ENCODE measurements around the gene NPHP1. TPM values are rescaled to one million over a fixed set of nuclear protein-coding genes. Genes with fewer than 3 reads are reported as not detected.
A peak's percentile ranks its signal among the peaks of the same experiment; 100 is the strongest.
"Not testable (repeated sequence)": the region's sequence is repeated elsewhere in the genome, so short reads cannot be mapped to it uniquely, and the experiment has no call there.

NPHP1 gene
- total RNA-seq (2014; rRNA removed; shearing (Covaris generic)) (2.0 and 3.1 TPM in 2 replicates), polyA plus RNA-seq (2016; fragmentation: Nextera tagmentation; extraction: Ambion mirVana) (9.4 and 10.9 TPM in 2 replicates)

GRCh38 chr2:110204408-110205385 is at the start of gene NPHP1:
Gene NPHP1, minus strand, starts transcription at chr2:110205013. Its CDS starts 45 bp downstream, at chr2:110204968.
- peak within 1 kb of the TSS; percentile 100 for H3K4me2 ChIP-seq (ENCODE audit: unreplicated experiment)
- H3K36me3 ChIP-seq (ENCODE audit: low read depth) = no peaks in the 10 kb centered on the region
- no peaks in the 10 kb centered on the region for H3K79me2 ChIP-seq (ENCODE audit: insufficient read depth)
- in situ Hi-C loops (cut with MboI) = no loop called here
- no peaks in the 10 kb centered on the region for H3K9me2 ChIP-seq (ENCODE audit: insufficient read depth)
- H4K20me1 ChIP-seq (ENCODE audit: insufficient read depth) = no peaks in the 10 kb centered on the region
- peak within 1 kb of the TSS; percentile 97 for H2AFZ ChIP-seq
- peak; percentile 94 for DNase-seq
- WGBS, 2 experiments (ENCODE audit: low coverage in 1 of 2, low lambda C conversion rate in 2 of 2, missing lambda C conversion rate in 2 of 2) = 2 to 3% methylated on average over 34 to 40 of the region's 43 CpGs
- TF ChIP-seq EZH2phosphoT487 (IDR thresholded peaks at IDR 0.05; ENCODE audit: insufficient read depth, low read depth) (no peak), EZH2 (IDR thresholded peaks at IDR 0.05; ENCODE audit: insufficient read depth, poor library complexity, severe bottlenecking) (no peak)
- no peaks in the 10 kb centered on the region for H3K9me3 ChIP-seq (ENCODE audit: low read depth)
- peak within 1 kb of the TSS; percentile 87 for H3K9ac ChIP-seq
- peaks cover 5% of the 10 kb centered on the region; the same call in 1 of the 2 replicates for H3K4me1 ChIP-seq (ENCODE audit: insufficient read depth)
- peaks cover 13% of the 10 kb centered on the region for H3F3A ChIP-seq (ENCODE audit: insufficient read depth)
- no peaks in the 10 kb centered on the region for H3K27me3 ChIP-seq (replicated peaks; ENCODE audit: insufficient read depth)
- peak within 1 kb of the TSS; percentile 51 for H3K27ac ChIP-seq
- peak within 1 kb of the TSS; percentile 80 for H3K4me3 ChIP-seq

GRCh38 chr2:110248081-110248795 is 43.4 kb upstream of the NPHP1 start:
- H3K27ac ChIP-seq; H3K4me2 ChIP-seq (ENCODE audit: unreplicated experiment); H3K4me3 ChIP-seq; H3K9ac ChIP-seq; H3K36me3 ChIP-seq (ENCODE audit: low read depth); H3K79me2 ChIP-seq (ENCODE audit: insufficient read depth); H4K20me1 ChIP-seq (ENCODE audit: insufficient read depth); H3K4me1 ChIP-seq (ENCODE audit: insufficient read depth); H3K27me3 ChIP-seq (replicated peaks; ENCODE audit: insufficient read depth); H3K9me3 ChIP-seq (ENCODE audit: low read depth); H3K9me2 ChIP-seq (ENCODE audit: insufficient read depth); H2AFZ ChIP-seq; H3F3A ChIP-seq (ENCODE audit: insufficient read depth); in situ Hi-C loops (cut with MboI): not testable (repeated sequence)
- 85 to 87% methylated on average over 4 to 6 of the region's 7 CpGs for WGBS, 2 experiments (ENCODE audit: low coverage in 1 of 2, low lambda C conversion rate in 2 of 2, missing lambda C conversion rate in 2 of 2)
- peak; percentile 2 for DNase-seq

- H3K4me3 ChIP-seq; H2AFZ ChIP-seq; H3K9me2 ChIP-seq (ENCODE audit: insufficient read depth); H3K9me3 ChIP-seq (ENCODE audit: low read depth); H3K4me1 ChIP-seq (ENCODE audit: insufficient read depth); H3K79me2 ChIP-seq (ENCODE audit: insufficient read depth); in situ Hi-C loops (cut with MboI); H3F3A ChIP-seq (ENCODE audit: insufficient read depth); H3K4me2 ChIP-seq (ENCODE audit: unreplicated experiment); H3K27me3 ChIP-seq (replicated peaks; ENCODE audit: insufficient read depth); H3K36me3 ChIP-seq (ENCODE audit: low read depth); DNase-seq; H4K20me1 ChIP-seq (ENCODE audit: insufficient read depth); H3K27ac ChIP-seq; H3K9ac ChIP-seq: not testable (repeated sequence)
- no CpG with 5 or more reads among the region's 89 CpGs for WGBS, 2 experiments (ENCODE audit: low coverage in 1 of 2, low lambda C conversion rate in 2 of 2, missing lambda C conversion rate in 2 of 2)
Observed at GRCh38 chr2:110245488-110246435, 40.9 kb upstream of the NPHP1 start.

- H3K4me1 ChIP-seq (ENCODE audit: insufficient read depth); DNase-seq; H2AFZ ChIP-seq; H4K20me1 ChIP-seq (ENCODE audit: insufficient read depth); H3K9me2 ChIP-seq (ENCODE audit: insufficient read depth); H3K4me3 ChIP-seq; H3K9ac ChIP-seq; H3K9me3 ChIP-seq (ENCODE audit: low read depth); H3K27me3 ChIP-seq (replicated peaks; ENCODE audit: insufficient read depth); H3F3A ChIP-seq (ENCODE audit: insufficient read depth); H3K79me2 ChIP-seq (ENCODE audit: insufficient read depth); H3K36me3 ChIP-seq (ENCODE audit: low read depth); H3K4me2 ChIP-seq (ENCODE audit: unreplicated experiment); H3K27ac ChIP-seq; in situ Hi-C loops (cut with MboI): not testable (repeated sequence)
- 100% methylated on average over 1 of the region's 3 CpGs; no CpG with 5 or more reads in 1 of the 2 experiments for WGBS, 2 experiments (ENCODE audit: low coverage in 1 of 2, low lambda C conversion rate in 2 of 2, missing lambda C conversion rate in 2 of 2)
Observed at GRCh38 chr2:110243283-110243682, 38.5 kb upstream of the NPHP1 start.

GRCh38 chr2:110234514-110234913 is 29.7 kb upstream of the NPHP1 start:
- H4K20me1 ChIP-seq (ENCODE audit: insufficient read depth); H3K27me3 ChIP-seq (replicated peaks; ENCODE audit: insufficient read depth); H3K4me3 ChIP-seq; in situ Hi-C loops (cut with MboI); H3K4me1 ChIP-seq (ENCODE audit: insufficient read depth); H3K9me2 ChIP-seq (ENCODE audit: insufficient read depth); H3K79me2 ChIP-seq (ENCODE audit: insufficient read depth); DNase-seq; H3K36me3 ChIP-seq (ENCODE audit: low read depth); H3K4me2 ChIP-seq (ENCODE audit: unreplicated experiment); H3F3A ChIP-seq (ENCODE audit: insufficient read depth); H3K27ac ChIP-seq; H3K9ac ChIP-seq; H3K9me3 ChIP-seq (ENCODE audit: low read depth); H2AFZ ChIP-seq: not testable (repeated sequence)
- WGBS, 2 experiments (ENCODE audit: low coverage in 1 of 2, low lambda C conversion rate in 2 of 2, missing lambda C conversion rate in 2 of 2) = 55% methylated on average over 5 of the region's 5 CpGs; no CpG with 5 or more reads in 1 of the 2 experiments

- H3K36me3 ChIP-seq (ENCODE audit: low read depth); in situ Hi-C loops (cut with MboI); DNase-seq; H3K9ac ChIP-seq; H3K27ac ChIP-seq; H2AFZ ChIP-seq; H3K79me2 ChIP-seq (ENCODE audit: insufficient read depth); H3F3A ChIP-seq (ENCODE audit: insufficient read depth); H3K4me2 ChIP-seq (ENCODE audit: unreplicated experiment); H4K20me1 ChIP-seq (ENCODE audit: insufficient read depth); H3K4me3 ChIP-seq; H3K9me2 ChIP-seq (ENCODE audit: insufficient read depth); H3K9me3 ChIP-seq (ENCODE audit: low read depth); H3K4me1 ChIP-seq (ENCODE audit: insufficient read depth): not testable (repeated sequence)
- H3K27me3 ChIP-seq (replicated peaks; ENCODE audit: insufficient read depth) = peaks cover 17% of the 10 kb centered on the region; the same call in 1 of the 2 replicates
- WGBS, 2 experiments (ENCODE audit: low coverage in 1 of 2, low lambda C conversion rate in 2 of 2, missing lambda C conversion rate in 2 of 2) = no CpG with 5 or more reads among the region's 1 CpG
Observed at GRCh38 chr2:110229886-110230285, 25.1 kb upstream of the NPHP1 start.
